HG02642 (cell line): ENCODE measurements around the gene MAP3K3.
A peak's percentile ranks its signal among the peaks of the same experiment; 100 is the strongest.

Experiments used
- ATAC-seq: cut with Tn5 transposase; IDR thresholded peaks from one replicate; pipeline ENCODE4 v1.9.1; 2021; ENCODE audit warnings: mild to moderate bottlenecking; ENCODE audit not compliant: unreplicated experiment, poor library complexity

Gene MAP3K3

GRCh38 chr17:63621229-63621683 is 961 bp upstream of the MAP3K3 start:
- ATAC-seq: no peak

GRCh38 chr17:63622574-63623390 is 565 bp downstream of the MAP3K3 start:
- peak; percentile 30 for ATAC-seq

GRCh38 chr17:63623786-63624530 is 1.7 kb downstream of the MAP3K3 start:
- no peak for ATAC-seq

DNA sequence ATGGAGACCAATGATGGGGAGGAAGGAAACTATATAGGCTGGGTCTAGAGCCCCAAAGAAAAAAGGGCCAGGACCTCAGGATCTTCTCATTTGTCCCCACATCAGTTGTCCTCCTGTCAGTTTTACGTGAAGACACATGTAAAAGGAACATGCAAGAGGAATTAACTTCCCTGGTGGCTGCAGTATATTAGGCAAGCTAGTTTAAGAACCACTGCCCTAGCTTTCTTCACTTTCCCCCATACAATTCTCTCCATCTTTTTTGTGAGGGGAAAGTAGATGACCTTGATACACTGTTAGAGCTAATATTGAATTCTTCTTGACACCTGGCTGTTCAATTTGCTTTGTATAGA is 2.3 kb downstream of the MAP3K3 start:
- no peak for ATAC-seq

DNA sequence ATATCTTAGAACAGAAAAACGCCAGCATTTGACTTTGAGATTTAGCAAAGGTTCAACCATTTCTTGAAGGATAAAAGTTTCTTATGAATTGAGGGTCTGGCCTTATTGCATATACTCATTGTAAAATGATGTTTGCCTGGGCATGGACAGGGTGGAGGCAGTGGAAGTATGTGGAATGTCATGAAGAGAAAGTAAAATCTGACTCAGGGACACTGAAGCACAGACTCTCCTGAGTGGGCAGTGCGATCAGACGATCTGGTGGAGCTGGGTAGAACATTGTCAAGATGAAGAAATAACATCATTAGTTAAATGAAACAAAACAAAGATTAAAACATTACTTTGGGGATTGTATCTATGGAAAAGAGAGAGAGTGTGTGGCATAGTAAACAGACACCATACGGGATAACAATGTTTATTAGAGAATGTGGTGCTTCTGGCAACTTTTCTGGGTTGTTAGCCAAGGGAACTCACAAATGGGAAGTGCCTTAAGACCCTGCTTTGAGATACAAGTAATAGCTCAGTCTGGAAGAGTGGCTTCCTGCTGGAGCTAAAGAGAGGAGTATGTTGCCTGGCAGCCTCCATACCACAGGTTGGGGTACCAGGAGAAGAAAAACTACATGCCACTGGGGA is 4.4 kb downstream of the MAP3K3 start:
- ATAC-seq: no peak

DNA sequence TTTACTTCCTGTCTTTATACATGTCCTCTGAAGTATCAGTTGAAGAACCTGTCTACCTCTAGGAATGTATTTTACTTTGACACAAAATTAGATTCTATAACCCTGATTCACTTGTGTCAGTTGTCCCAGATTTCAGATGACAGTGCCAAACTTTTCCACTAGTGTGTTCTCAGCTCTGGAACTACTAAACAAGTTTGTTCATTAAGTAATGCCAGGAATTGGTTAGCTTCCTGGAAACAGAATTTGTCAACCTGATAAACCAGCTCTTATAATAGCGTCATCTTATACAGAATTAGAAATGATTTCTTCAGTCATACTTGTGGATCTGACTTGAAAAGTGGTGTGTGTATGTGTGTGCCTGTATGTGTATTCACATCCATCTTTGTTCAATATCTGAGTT is 7.4 kb downstream of the MAP3K3 start:
- no peak for ATAC-seq

DNA sequence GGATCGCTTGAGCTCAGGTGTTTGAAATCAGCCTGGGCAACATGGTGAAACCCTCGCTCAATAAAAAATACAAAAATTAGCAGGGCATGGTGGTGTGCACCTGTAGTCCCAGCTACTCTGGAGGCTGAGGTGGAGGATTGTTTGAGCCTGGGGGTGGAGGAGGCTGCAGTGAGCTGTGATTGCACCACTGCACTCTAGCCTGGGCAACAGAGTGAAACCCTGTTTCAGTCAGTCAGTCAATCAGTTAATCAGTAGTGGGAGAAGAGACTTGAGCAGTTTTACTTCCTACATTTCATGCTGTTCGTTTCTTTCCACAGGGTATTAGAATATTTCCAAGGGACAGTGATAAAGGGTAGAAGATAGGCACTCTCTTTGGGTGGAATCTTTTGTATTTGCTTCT is 8.8 kb downstream of the MAP3K3 start:
- no peak for ATAC-seq

DNA sequence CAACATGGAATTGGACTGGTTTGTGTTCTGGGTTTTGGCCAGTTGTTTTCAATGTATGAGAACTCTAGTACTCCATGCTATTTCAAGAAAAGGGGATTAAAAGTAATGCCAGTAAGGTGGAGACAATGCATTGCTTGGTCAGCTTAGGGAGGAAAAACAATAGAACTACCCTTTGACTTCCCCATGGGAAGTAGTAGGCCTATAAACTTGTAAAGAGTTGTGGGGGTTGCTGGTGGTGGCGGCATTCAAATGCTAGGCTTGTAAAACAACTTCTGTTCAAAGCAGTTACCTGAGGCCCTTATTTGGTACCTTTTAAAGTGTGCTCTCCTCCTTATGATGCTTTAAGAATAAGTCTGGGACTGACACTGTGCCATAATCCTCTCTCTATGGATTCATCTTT is 9.4 kb downstream of the MAP3K3 start:
- ATAC-seq: no peak

DNA sequence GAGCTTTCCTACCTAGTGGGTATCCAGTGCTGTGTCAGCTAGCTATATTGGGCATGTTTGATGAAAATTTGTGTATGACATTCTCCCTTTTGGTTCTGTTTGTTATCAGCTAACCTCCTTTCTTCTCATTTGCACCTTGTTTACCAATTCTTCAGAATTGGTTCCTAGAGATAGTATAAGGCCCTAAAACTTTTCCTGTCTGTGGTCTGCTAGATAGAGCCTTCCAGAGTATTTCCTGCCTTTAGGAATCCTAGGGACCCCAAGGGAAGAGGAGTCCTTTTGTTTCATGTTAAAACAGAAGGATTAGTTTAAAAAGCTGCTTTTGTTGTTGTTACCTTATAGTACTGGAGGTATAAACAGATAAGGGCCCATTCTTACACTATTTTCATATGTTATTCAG is 11.5 kb downstream of the MAP3K3 start:
- no peak for ATAC-seq

GRCh38 chr17:63634163-63634562 is 11.9 kb downstream of the MAP3K3 start:
- ATAC-seq: no peak

- ATAC-seq: no peak
Measured at GRCh38 chr17:63634816-63635215, 12.6 kb downstream of the MAP3K3 start.

DNA sequence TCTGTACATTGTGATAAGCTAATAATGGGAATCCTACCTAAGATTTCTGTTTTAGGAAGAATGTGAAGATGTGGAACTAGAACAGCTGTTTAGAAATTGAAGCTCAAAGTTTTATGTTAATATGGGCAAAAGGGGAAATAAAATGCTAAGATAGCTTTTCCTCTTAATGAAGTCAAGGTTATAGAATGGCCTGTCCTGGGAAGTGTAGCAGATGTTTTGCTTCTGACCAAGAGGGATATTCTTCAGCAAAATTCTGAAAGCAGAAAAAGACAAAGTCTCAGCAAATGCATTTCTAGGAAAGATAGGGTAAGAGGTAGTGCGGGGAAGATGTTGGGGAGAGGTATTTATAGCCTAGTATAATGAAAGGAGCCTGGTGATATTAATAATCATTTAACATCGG is 13.1 kb downstream of the MAP3K3 start:
- no peak for ATAC-seq

- ATAC-seq: no peak
Measured at GRCh38 chr17:63635787-63636186, 13.6 kb downstream of the MAP3K3 start.

GRCh38 chr17:63639125-63639524 is 16.9 kb downstream of the MAP3K3 start:
- ATAC-seq: no peak

- no peak for ATAC-seq
Measured at GRCh38 chr17:63640038-63640437, 17.8 kb downstream of the MAP3K3 start.

GRCh38 chr17:63641692-63642448 is 19.7 kb downstream of the MAP3K3 start:
- ATAC-seq: no peak

- no peak for ATAC-seq
Measured at GRCh38 chr17:63644846-63645245, 22.6 kb downstream of the MAP3K3 start.

GRCh38 chr17:63645775-63646487 is 23.7 kb downstream of the MAP3K3 start:
- ATAC-seq: peak; percentile 52

GRCh38 chr17:63646488-63646806 is 24.2 kb downstream of the MAP3K3 start:
- ATAC-seq: peak; percentile 82

DNA sequence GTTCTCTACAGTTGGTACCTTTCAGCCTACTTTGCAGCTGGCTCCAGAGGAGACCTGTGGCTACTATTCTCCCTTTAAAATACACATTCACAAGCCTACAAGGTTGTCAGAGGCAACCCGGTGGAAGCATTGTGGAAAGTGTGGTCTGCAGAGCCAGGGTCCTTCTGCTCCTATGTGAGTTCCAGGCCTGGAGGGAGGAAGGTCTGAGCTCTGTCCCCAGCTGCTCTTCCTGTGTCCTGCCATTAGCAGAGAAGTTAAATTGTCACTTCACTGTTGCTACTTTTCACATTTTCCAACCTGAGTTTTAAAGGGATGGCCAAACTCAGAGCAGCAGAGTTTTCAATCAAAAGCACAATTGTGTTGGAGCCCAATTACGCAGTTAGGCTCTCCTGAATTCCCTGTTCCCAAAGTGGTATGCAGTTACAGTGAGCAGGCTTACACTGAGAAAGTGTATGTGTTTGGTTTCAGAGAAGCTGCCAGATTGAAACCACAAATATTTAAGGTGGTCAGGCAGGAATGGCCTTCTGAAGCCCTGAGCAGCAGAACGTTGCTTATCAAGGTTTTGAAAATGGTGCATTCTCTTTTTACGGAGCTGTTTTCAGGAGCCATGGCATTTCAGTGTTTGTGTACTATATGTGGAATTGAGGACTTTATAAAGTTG is 25.0 kb downstream of the MAP3K3 start:
- ATAC-seq: no peak
